H1 (cell line): ENCODE measurements around the gene LHFPL3.

Source experiments
- BRCA1 ChIP-seq: IDR thresholded peaks from 2 replicates; pipeline ENCODE4 v1.6.1; 2012; ENCODE audit warnings: low read depth, low read length, improper control_type of control experiment
- CTCF ChIP-seq, 3 experiments: IDR thresholded peaks; 1 replicate in 2 of 3; 2 replicates in 1 of 3; pipeline versions ENCODE4 v1.5.1 to v1.6.1; 2011; ENCODE audit warnings: low read length in 3 of 3, mild to moderate bottlenecking in 3 of 3, inconsistent platforms in 2 of 3, low read depth in 1 of 3, moderate library complexity in 1 of 3; ENCODE audit not compliant: insufficient read depth in 1 of 3; ENCODE audit errors: control extremely low read depth in 1 of 3
- SIRT6 ChIP-seq: IDR thresholded peaks from one replicate; pipeline ENCODE4 v1.7.1; 2012; ENCODE audit warnings: low read length, inconsistent platforms

GRCh38 chr7:104627516-104627915 is 299.1 kb downstream of the LHFPL3 start:
- TF ChIP-seq CTCF (IDR thresholded peaks at IDR 0.05; ENCODE audit: control extremely low read depth in 1 of 3, insufficient read depth in 1 of 3, low read depth in 1 of 3, low read length in 3 of 3) = no peak
- TF ChIP-seq BRCA1 = no peak
- TF ChIP-seq SIRT6 = no peak
